HG03060 (cell line): ENCODE data around the gene TLE6.
"Not testable (repeated sequence)": the region's sequence is repeated elsewhere in the genome, so short reads cannot be mapped to it uniquely, and the experiment has no call there.

Experiments used
- ATAC-seq: cut with Tn5 transposase; IDR thresholded peaks from one replicate; pipeline ENCODE4 v1.9.1; 2021; ENCODE audit warnings: low read depth, moderate number of reproducible peaks; ENCODE audit not compliant: unreplicated experiment

The TLE6 gene

GRCh38 chr19:3027292-3027691 is 49.9 kb downstream of the TLE6 start:
- ATAC-seq = no peak

- ATAC-seq = no peak
Measured at GRCh38 chr19:3027981-3028304, 50.6 kb downstream of the TLE6 start.

- ATAC-seq = no peak
Measured at GRCh38 chr19:3028305-3029064, 51.1 kb downstream of the TLE6 start.

GRCh38 chr19:3029065-3029923 is 51.9 kb downstream of the TLE6 start, which contains the start of gene TLE2:
Gene TLE2, minus strand, starts transcription at chr19:3029280. Its CDS starts 376 bp downstream, at chr19:3028904.
- no peak for ATAC-seq

- ATAC-seq = no peak
Measured at GRCh38 chr19:3031607-3031867, 54.2 kb downstream of the TLE6 start.

- ATAC-seq = no peak
Measured at GRCh38 chr19:3033595-3034405, 56.4 kb downstream of the TLE6 start.

- no peak for ATAC-seq
Measured at GRCh38 chr19:3034406-3034655, 57.0 kb downstream of the TLE6 start.

GRCh38 chr19:3034656-3035541 is 57.5 kb downstream of the TLE6 start:
- no peak for ATAC-seq

- ATAC-seq = peak; percentile 52
Measured at GRCh38 chr19:3035542-3036118, 58.3 kb downstream of the TLE6 start.

- no peak for ATAC-seq
Measured at GRCh38 chr19:3036119-3036976, 59.0 kb downstream of the TLE6 start.

- not testable (repeated sequence) for ATAC-seq
Measured at GRCh38 chr19:3036977-3037544, 59.7 kb downstream of the TLE6 start.

- no peak for ATAC-seq
Measured at GRCh38 chr19:3038214-3038613, 60.9 kb downstream of the TLE6 start.

- ATAC-seq = no peak
Measured at GRCh38 chr19:3039125-3039524, 61.8 kb downstream of the TLE6 start.

GRCh38 chr19:3039641-3040077 is 62.3 kb downstream of the TLE6 start:
- no peak for ATAC-seq

- no peak for ATAC-seq
Measured at GRCh38 chr19:3041327-3041726, 64.0 kb downstream of the TLE6 start.

- no peak for ATAC-seq
Measured at GRCh38 chr19:3041761-3042620, 64.6 kb downstream of the TLE6 start.

GRCh38 chr19:3042621-3043267 is 65.4 kb downstream of the TLE6 start:
- no peak for ATAC-seq
